Measurements from ENCODE around the gene DYSF. TPM values are rescaled to one million over a fixed set of nuclear protein-coding genes. Genes with fewer than 3 reads are reported as not detected.
"Not testable (repeated sequence)": the region's sequence is repeated elsewhere in the genome, so short reads cannot be mapped to it uniquely, and the experiment has no call there.

DYSF gene
- total RNA-seq, 1 donor from 2014 or later, result 0.12 TPM

DNA sequence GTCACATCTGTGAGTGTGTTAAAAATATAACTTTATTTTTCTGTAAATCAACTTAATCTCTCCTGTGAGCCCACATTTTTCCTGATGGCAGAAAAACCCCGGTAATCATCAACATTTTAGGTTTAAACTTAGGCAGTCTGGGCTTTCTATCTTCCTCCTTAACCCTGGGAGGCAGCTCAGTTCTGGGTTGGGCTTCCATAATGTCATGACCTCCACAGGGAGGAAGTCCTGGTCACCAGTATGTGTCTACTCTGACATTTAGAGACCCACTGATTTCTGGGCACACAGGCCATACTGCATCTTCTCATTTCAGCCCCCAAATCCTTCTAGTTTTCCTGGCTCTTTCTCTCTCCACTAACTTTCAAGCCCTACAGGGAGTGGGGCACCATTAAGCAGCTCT is 181.2 kb downstream of the DYSF start:
- intact Hi-C loops (cut with micrococcal nuclease), result no loop called here

DNA sequence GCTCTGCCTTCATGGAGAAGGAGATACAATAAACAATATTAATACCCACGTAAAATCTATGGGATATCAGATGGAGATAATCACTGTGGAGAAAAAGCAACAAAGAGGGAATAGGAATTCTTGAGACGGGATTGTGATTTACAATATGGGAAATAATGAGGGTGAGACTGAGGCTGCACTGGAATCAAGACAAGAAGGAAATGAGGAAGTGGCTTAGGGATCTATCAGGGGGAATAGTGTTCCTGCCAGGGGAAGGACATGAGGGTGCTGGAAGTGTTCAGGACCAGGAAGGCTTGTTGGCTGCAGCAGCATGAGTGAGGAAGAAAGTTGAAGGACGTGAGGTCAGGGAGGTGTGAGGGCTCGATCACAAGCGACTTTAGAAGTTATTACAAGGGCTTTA is 182.4 kb downstream of the DYSF start:
- intact Hi-C loops (cut with micrococcal nuclease), result no loop called here

DNA sequence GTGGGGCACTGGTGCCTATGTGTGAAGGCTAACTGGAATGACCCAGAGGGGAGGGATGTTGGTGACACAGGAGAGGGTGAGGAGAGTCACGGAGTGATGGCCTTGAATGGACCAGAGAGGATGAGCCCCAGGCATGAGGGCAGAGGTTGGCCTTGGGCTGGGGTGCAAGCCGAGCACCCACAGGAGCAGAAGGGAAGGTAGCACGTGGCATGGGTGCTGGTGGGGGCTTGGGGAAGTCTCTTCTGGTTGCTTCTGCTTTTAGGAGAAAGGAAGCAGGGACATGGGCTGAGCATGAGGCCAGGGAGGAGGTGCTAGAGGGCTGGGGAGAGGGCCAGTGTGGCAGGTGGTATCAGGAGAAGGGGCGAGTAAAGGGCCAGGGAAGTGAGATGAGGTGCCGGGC is 183.8 kb downstream of the DYSF start:
- intact Hi-C loops (cut with micrococcal nuclease), result no loop called here

DNA sequence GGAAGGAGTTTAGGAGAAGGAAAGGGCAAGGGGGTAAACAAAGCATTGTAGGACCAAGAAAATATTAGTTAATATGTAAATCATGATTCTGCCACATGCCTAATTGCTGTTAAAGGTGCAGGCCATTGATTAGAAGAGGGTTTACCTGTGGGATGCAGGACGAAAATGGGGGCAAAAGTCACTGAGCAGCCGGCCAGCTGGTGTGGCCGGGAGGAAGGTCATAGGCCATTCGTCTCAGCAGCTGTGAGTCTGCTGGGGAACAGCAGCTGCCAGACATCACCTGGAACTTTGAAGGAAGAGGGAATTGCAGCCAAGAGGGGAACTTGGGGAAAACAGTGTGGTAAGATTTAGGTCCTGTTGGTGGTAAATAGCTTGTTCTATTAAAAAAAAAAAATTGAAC is 184.4 kb downstream of the DYSF start:
- intact Hi-C loops (cut with micrococcal nuclease), result no loop called here

DNA sequence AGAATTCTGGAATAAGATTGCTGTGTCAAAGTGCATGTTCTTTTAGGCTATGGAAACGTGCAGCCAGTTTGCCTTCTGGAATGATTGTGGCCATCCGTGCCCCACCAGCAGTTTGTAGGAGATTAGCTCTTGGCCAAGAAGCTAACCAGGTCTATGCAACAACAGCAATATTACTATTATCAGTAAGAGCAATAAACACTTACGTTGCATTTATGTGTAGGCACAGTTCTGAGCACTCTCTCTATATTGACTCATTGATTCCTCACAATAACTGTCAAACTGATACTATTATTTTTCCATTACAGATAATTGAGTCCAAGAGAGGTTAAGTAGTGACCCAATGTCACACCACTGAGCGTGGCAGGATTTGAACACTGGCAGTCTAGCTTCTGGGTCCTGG is 186.4 kb downstream of the DYSF start:
- intact Hi-C loops (cut with micrococcal nuclease), result no loop called here

DNA sequence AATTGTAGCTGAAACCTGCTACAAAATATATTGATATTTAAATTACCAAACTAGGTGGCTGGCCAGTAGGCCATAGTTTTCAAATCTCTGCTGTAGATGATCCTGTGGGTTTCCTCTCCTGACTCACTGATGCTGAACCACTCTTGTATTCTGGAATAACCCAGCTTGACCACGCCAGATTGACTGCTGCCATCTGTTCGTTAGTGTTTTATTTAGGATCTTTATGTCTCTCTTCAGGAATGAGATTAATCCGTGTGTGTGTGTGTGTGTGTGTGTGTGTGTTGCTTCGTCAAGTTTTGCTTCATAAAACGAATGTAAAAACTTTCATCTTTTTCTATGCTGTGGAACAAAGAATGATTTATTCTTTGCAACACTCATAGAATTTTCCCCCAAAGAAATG is 187.1 kb downstream of the DYSF start:
- intact Hi-C loops (cut with micrococcal nuclease), result no loop called here

DNA sequence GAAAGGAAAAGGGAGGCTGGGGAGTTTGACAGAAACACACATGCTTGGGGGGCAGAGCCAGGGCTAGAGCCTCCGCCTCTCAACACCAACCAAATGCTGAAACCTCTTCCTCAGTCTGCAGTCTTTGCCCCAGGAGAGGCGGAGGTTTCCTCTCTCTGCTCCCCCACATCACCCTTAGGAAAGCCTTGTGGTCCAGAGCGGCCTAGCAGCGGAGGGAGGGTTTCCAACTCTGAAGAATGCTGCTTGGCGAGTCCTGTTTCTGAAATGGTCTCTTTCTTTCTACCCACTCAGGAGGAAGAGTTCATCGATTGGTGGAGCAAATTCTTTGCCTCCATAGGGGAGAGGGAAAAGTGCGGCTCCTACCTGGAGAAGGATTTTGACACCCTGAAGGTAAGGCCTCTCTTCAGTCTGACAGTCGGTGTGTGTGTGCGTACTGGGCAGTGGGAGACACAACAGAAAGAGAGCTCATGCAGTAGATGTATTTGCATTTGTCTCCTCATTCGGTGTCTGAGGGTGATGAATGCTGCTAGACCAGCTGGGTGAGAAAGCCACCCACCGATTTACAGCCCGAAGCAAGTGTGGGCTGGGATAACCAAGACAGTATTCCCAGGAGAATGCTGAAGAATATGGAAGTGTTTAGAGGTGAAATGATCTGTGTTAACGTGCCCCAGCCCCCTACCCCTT is 190.5 kb downstream of the DYSF start:
- intact Hi-C loops (cut with micrococcal nuclease), result no loop called here

DNA sequence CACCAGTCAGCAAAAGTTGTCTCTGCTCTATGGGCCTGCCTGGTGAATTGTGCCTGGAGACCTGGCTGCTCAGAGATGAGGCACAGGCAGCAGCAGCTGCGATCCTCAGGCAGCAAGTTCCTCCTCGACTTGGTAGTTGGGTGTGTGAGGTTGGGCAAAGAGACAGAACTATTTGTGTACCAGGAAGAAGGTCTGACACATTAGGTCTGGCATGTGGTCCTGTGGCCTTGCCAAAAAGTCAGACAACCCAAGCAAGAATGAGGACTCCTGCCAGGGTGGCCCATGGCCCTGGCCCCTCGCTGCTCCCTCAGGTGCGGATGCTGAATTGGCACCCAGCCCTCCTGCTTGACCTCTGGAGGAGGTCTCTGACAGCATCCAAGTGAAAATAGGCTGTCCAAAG is 192.7 kb downstream of the DYSF start:
- intact Hi-C loops (cut with micrococcal nuclease), result no loop called here

DNA sequence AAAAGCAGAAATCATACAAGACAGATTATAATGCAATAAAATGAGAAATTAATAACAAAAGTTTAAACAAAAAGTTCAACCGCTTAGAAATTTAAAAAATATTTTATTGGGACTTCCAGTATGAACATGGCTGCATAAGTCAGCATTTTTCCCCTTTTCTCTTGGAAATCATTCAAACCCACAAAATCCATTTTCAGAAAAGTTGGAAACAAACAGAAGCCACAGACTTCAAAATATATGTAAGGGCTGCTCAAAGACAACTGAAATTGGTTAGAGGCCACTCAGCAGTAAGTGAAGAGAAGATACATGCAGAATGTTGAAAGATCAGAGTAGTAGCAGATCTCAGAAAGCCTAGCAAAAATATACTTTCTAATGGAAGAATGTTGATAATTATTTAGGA is 194.0 kb downstream of the DYSF start:
- intact Hi-C loops (cut with micrococcal nuclease), result no loop called here

DNA sequence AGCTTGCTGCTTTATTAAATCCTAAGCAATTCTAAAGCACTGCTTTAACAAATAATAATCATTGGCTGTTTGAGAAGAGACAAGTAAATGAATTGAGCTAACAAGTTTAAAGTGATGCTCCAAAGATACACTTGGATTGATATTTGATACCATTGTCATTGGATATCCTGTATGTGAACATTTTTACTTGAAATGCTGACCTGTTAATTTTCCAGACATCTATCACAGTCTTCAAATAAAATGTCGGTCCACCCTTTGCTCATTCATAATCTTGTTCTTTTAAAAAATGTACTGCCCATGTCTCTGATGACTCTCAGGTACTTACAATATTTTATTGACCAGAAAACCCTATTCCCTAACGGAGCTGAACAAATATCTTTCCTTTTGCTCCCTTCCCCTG is 202.1 kb downstream of the DYSF start:
- intact Hi-C loops (cut with micrococcal nuclease), result no loop called here

DNA sequence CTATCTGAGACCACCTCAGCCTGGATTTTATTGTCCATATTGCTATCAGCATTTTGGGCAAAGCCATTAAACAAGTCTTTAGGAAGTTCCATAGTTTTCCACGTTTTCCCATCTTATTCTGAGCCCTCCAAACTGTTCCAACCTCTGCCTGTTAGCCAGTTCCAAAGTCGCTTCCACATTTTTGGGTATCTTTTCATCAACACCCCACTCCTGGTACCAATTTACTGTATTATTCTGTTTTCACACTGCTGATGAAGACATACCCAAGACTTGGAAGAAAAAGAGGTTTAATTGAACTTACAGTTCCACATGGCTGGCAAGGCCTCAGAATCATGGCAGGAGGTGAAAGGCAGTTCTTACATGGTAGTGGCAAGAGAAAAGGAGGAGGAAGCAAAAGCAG is 204.9 kb downstream of the DYSF start:
- intact Hi-C loops (cut with micrococcal nuclease), result not testable (repeated sequence)

DNA sequence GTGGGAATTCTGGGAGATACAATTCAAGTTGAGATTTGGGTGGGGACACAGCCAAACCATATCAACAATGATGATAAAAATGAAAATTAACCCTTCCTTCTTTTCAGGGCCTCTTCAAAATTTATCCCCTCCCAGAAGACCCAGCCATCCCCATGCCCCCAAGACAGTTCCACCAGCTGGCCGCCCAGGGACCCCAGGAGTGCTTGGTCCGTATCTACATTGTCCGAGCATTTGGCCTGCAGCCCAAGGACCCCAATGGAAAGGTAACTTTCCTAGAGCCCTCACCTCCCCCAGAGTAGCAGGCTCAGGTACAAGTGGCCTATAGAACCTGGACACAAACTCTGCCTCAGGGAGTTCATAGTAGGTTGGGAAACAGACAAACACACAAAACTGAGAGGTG is 205.4 kb downstream of the DYSF start:
- intact Hi-C loops (cut with micrococcal nuclease), result no loop called here

DNA sequence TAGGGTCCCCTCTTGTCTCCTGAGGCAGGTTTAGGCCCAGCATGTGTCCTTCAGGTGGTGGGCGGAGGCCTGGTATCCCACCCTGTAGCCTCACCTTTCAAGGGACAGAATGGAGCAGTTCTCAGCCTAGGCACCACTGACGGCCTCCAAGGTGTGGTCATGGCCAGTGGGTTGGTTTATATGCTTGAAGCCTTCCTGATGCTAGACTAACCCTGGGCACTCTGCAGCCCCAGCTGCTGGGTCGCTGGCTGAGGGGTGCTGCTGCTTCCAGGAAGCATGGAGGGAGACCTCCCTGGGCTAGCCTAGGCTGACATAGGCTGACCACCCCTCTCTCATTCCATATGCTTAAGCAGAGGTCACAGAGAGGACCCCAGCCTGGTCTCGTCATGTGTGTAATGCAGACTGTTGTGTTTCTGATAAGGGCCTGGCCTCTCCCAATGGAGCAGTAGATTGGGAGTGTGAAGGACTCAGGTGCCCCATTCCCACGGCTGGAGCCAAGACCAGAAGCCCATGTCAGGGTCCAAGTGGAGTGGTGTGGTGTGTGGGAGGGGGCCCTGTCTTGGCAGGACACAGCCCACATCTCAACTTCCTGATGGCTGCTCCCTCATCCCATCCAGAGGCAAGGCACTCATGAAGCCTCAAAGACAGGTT is 206.6 kb downstream of the DYSF start:
- intact Hi-C loops (cut with micrococcal nuclease), result no loop called here

DNA sequence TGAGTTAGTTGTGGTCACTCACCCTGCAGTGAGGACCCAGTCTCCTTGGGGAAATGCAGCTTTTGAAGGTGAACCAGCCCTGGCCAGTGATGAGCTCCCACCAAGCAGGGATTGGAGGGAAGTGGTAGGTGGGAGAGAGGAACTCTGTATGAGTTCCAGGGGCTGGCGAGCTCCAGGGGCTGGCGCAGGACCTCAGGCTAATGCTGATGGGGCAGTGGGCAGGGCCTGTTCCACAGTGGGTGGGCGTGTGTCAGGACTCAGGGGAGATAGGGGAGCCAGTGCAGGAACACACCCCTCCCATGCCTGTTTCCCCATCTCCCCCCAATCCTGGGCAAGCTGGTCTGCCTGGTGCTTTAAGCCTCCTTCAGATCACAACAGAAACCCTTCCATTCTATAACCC is 208.4 kb downstream of the DYSF start:
- intact Hi-C loops (cut with micrococcal nuclease), result no loop called here

DNA sequence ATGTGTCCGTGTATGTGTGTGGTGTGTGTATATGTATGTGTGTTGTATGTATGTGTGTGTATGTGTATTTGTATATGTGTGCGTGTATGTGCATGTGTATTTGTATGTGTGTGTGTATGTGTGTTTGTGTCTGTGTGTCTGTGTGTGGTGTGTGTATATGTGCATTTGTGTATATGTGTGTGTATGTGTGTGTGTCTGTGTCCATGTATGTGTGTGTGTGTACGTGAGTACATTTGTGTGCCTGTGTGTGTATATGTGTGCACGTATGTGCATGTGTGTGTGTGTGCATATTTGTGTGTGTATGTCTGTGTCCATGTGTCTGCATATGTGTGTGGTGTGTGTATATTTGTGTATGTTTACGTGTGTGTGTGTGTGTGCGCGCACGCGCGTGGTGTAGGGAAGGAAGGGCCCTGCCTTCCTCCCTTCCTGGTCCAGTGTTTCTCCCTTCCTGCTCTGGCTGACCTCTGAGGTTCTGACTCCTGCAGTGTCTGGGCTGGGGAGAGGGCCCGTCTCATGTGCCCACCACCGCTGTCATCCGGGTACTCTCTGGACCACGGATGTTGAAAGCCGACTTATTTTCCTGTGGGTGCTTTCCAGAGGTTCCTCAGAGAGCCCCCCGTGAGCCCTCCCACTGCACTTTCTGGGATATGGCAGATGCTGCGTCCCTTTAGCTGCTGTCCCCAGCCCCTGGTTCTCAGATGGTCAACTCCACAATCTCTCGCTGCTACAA is 209.5 kb downstream of the DYSF start:
- intact Hi-C loops (cut with micrococcal nuclease), result no loop called here

DNA sequence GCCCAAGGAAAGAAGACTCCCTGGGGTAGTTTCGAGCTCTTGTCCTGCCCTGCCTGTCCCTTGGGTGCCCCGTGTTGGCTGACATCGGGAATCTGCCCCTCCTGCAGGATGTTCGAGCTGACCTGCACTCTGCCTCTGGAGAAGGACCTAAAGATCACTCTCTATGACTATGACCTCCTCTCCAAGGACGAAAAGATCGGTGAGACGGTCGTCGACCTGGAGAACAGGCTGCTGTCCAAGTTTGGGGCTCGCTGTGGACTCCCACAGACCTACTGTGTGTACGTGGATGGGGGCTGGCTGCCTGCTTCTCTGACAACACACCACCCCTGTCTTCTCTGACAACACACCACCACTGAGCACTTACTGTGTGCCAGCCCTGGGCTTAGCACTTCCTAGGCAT is 210.8 kb downstream of the DYSF start:
- intact Hi-C loops (cut with micrococcal nuclease), result no loop called here

DNA sequence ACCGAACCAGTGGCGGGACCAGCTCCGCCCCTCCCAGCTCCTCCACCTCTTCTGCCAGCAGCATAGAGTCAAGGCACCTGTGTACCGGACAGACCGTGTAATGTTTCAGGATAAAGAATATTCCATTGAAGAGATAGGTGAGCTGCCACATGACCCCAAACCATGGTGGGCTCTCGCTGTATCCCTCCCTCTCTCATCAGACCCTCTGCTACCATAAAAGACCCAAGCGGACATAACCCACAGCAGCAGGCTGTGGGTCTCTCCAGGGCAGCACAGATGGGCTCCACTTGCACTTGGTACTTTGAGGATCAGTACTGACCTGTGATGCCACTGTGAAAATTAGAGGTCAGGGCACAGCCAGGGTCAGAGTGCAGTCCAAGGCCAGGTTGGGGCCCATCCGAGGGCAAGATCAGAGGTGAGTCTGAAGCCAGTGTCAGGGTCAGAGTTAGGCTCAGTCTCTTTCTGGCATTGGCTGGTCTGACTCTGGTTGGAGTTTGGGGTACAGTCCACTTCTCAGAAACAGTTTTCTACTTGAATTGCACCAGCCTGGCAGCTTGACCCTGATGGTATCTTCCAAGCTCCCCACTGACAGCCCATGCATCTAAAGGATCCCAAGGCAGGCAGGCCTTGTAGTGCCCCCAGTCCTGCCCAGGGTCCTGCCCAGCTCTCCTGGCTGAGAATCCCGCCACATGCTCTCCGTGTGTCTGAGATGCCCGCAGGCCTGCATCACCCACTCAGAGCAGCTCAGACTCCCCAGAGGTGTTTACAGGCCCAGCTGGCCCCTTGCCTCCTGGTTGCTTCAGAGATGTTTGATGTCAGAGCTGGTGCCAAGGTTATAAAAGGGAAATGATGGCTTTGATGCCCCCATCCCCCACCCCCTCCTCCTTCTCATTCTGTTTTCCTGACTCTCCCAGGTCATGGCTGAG is 212.1 kb downstream of the DYSF start:
- intact Hi-C loops (cut with micrococcal nuclease), result no loop called here

DNA sequence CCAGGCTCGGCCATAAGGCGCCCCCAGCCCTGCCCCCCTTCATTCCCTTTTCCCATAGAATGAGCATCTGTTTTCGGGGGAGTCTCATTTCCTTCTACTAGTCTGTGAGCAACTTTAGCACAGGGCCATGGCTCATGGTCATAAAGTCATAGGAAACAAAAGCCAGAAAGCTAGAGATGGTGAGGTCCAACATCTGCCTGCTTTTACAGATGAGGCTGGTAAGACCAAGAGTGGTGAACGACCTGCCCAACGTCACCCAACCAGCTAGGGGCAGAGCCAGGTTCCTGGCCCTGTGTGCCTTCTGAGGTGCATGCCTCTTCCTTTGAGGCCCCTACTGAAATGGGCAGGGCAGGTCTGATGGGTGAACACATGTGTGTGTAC is 212.7 kb downstream of the DYSF start:
- intact Hi-C loops (cut with micrococcal nuclease), result no loop called here

DNA sequence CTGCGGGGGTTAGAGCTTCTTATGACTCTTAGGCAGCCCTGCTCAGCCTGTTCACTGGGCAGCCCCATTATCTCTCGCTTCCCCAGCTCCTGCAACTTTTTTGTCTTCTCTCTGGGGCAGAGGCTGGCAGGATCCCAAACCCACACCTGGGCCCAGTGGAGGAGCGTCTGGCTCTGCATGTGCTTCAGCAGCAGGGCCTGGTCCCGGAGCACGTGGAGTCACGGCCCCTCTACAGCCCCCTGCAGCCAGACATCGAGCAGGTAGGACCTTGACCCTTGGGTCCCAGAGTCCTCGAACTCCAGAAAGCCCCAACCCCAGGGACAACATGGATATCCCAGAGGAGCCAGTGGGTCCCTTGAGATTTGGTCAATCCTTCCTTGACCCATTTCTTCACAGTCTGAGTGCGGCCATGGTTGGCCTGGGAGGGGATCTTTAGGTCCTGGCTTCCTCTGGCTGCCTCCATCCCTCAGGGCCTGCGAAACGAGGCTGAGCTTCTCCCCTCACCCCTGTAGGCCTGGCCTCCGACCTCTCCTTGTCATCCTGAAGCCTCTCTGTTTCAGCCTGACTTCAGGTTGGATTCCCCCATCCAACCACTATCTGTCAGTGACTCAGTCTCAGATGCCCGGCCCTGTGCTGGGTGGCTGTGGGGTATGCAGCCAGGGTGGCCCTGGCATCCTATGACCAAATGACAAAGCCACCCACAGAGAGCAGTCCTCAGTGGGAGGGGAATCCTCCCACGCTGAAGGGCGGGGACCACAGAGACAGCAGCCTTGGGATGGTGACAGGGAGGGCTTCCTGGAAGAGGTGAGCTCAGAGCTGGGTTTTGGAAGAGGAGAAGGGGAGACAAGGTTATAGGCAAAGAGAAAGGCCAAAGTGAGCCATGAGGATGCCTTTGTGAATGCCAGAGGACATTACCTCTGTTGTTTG is 214.2 kb downstream of the DYSF start:
- intact Hi-C loops (cut with micrococcal nuclease), result no loop called here

DNA sequence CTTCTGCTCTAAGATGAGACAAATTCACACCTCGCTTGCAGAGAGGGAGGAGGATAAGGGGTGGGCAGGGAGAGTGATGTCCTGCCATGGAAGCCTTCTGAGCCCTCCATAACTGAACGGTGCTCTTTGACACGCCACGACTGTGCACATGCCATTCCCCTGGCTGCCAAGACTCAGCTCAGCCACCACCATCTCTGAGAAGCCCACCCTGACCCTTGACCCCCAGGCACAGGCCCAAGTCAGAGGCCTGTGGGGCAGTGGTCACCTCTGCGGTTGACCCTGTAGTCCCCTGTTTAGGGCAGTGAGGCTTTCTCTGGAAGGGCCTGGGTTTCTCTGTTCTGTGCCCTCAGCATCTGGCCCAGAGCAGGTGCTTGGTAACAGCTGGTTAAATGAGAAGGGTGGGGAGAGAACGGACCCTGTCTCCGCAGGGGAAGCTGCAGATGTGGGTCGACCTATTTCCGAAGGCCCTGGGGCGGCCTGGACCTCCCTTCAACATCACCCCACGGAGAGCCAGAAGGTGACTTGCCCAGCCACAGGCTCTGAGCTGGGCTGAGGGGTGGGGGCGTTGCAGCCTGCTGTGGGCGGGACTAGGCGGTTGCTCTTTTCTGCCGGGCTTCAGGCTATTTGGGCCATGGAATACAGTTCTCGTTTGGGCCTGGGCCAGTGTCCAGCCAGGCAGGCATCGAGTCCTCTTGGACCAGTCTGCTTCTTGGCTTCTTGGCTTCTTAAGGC is 215.1 kb downstream of the DYSF start:
- intact Hi-C loops (cut with micrococcal nuclease), result no loop called here

All from T-helper 1 cell treated with Interleukin-12 subunit alpha and Interleukin-12 subunit beta and Interleukin-4 antibody, amounts not matched to agents 30 ng/mL and 1 ng/mL, for 36 hours (primary cell).